ENCODE results near the gene GNB3. TPM values are rescaled to one million over a fixed set of nuclear protein-coding genes. Genes with fewer than 3 reads are reported as not detected.

GNB3 gene
- total and polyA plus RNA-seq, 2 of the 4 experiments (the other 2 are of a cell fraction), result 0.72 to 20.5 TPM

DNA sequence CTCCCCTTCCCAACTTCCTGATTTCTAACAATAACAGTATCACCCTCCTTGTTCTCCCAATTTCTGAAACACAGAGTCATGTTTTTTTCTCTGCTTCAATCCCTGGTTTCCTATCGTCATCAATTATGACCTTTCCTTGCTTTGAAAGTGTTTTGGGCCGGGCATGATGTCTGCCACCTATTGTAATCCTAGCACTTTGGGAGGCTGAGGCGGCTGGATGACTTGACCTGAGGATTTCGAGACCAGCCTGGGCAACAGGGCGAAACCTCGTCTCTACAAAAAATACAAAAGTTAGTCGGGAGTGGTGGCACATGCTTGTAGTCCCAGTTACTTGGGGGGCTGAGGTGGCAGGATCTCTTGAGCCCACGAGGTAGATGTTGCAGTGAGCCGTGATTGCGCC is 31.7 kb upstream of the GNB3 start:
- Histone ChIP-seq H2BK5ac (ENCODE audit: low read depth, low read length, poor library complexity, severe bottlenecking) (no peak overlapping the region), H3K9ac (ENCODE audit: low read depth, low read length) (no peak overlapping the region), H3K14ac (replicated peaks; ENCODE audit: low read depth, low read length) (no peak overlapping the region), H2BK20ac (ENCODE audit: low read depth, low read length) (no peak overlapping the region), H4K20me1 (ENCODE audit: insufficient read depth, low read length) (no peaks in the 10 kb centered on the region), H3K4me1 (ENCODE audit: control insufficient read depth, insufficient read depth, low read length) (no peaks in the 10 kb centered on the region), H2AK5ac (ENCODE audit: low read depth, low read length) (no peak overlapping the region), H3K36me3 (ENCODE audit: control insufficient read depth, insufficient read depth, low read length) (no peaks in the 10 kb centered on the region), H2BK15ac (ENCODE audit: low read depth, low read length) (no peak overlapping the region), H3K4ac (ENCODE audit: low read depth, low read length) (no peak overlapping the region), H3K27me3 (ENCODE audit: control insufficient read depth, insufficient read depth, low read length) (no peaks in the 10 kb centered on the region), H3K9me3 (ENCODE audit: control insufficient read depth, insufficient read depth, low read length) (no peaks in the 10 kb centered on the region), H3K18ac (ENCODE audit: low read depth, low read length) (no peak overlapping the region), H3K9me1 (ENCODE audit: insufficient read depth, low read length) (no peaks in the 10 kb centered on the region), H4K5ac (ENCODE audit: low read depth, low read length) (no peak overlapping the region), H2AFZ (replicated peaks; ENCODE audit: low read length, poor library complexity) (no peak overlapping the region), H3K56ac (ENCODE audit: extremely low read depth, insufficient read depth, low read length) (no peak overlapping the region), H2AK9ac (replicated peaks; ENCODE audit: low read depth, low read length, poor library complexity) (no peak overlapping the region), H3K4me2 (ENCODE audit: low read depth, low read length) (no peak overlapping the region), H2BK120ac (ENCODE audit: low read depth, low read length) (no peak overlapping the region), H3K23ac (ENCODE audit: low read depth, low read length) (0 out of 2 replicates have a peak overlapping the region, but pooled peaks have one; percentile 27), H3K79me1 (ENCODE audit: low read depth in 1 of 2, low read length in 2 of 2) (no peaks in the 10 kb centered on the region), H3K4me3 (ENCODE audit: insufficient read depth, low read depth, low read length) (no peak overlapping the region), H4K8ac (ENCODE audit: low read depth in 2 of 2, low read length in 2 of 2) (no peak overlapping the region), H3K27ac (ENCODE audit: insufficient read depth, low read length) (no peak overlapping the region), H4K91ac (ENCODE audit: insufficient read depth, low read depth, low read length) (no peak overlapping the region)
- in situ Hi-C loops (cut with MboI; ENCODE audit: low sequenced_read_pairs) (no loop called here), intact Hi-C loops (cut with micrococcal nuclease) (no loop called here), dilution Hi-C loops (cut with HindIII; ENCODE audit: low sequenced_read_pairs, unreplicated experiment) (no loop called here)
- DNase-seq (no peak), ATAC-seq (ENCODE audit: low read depth) (no peak)
- ChIA-PET CTCF (interaction anchor here (0.7 kb wide), 1 partner anchor 104 kb away, joined by 4 read pairs; no protein-coding TSS in a partner anchor), POLR2A (ENCODE audit: unreplicated experiment) (interaction anchor here (0.6 kb wide), 1 partner anchor 187 kb away, joined by 7 read pairs; no protein-coding TSS in a partner anchor)
- WGBS, 2 experiments (ENCODE audit: extremely low coverage in 2 of 2, insufficient read length in 1 of 2), result 42% methylated on average over 2 of the region's 10 CpGs; no CpG with 5 or more reads in 1 of the 2 experiments
- BruUV-seq (replicated peaks), result no TSS peak
- TF ChIP-seq CHD1 (IDR thresholded peaks at IDR 0.05; ENCODE audit: low read depth, low read length), result no peak
- no peak for TF ChIP-seq NFE2L2 (IDR thresholded peaks at IDR 0.05; ENCODE audit: low read depth, low read length)
- TF ChIP-seq SMC3 (IDR thresholded peaks at IDR 0.05; ENCODE audit: low read depth, low read length), result no peak
- no peak for TF ChIP-seq RCOR1 (IDR thresholded peaks at IDR 0.05; ENCODE audit: insufficient replicate concordance, low read length)
- TF ChIP-seq POLR2A (IDR thresholded peaks at IDR 0.05; ENCODE audit: low read depth, low read length), result no peak
- no peak for TF ChIP-seq ELK1 (IDR thresholded peaks at IDR 0.05; ENCODE audit: borderline replicate concordance, low read depth, low read length)
- no peak for TF ChIP-seq MAFK (IDR thresholded peaks at IDR 0.05; ENCODE audit: low read depth, low read length)
- no peak for TF ChIP-seq MAZ (IDR thresholded peaks at IDR 0.05; ENCODE audit: borderline replicate concordance, low read depth, low read length)
- TF ChIP-seq, protein P1, sequence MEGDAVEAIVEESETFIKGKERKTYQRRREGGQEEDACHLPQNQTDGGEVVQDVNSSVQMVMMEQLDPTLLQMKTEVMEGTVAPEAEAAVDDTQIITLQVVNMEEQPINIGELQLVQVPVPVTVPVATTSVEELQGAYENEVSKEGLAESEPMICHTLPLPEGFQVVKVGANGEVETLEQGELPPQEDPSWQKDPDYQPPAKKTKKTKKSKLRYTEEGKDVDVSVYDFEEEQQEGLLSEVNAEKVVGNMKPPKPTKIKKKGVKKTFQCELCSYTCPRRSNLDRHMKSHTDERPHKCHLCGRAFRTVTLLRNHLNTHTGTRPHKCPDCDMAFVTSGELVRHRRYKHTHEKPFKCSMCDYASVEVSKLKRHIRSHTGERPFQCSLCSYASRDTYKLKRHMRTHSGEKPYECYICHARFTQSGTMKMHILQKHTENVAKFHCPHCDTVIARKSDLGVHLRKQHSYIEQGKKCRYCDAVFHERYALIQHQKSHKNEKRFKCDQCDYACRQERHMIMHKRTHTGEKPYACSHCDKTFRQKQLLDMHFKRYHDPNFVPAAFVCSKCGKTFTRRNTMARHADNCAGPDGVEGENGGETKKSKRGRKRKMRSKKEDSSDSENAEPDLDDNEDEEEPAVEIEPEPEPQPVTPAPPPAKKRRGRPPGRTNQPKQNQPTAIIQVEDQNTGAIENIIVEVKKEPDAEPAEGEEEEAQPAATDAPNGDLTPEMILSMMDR (conservative IDR thresholded peaks at IDR 0.05; ENCODE audit: low read depth, low read length), result no peak
- TF ChIP-seq CEBPB (IDR thresholded peaks at IDR 0.05; ENCODE audit: low read depth, low read length), result no peak
- no peak for TF ChIP-seq FOS (IDR thresholded peaks at IDR 0.05; ENCODE audit: low read depth, low read length)
- no peak for TF ChIP-seq USF2 (IDR thresholded peaks at IDR 0.05; ENCODE audit: low read depth, low read length)
- no peak for TF ChIP-seq BHLHE40 (IDR thresholded peaks at IDR 0.05; ENCODE audit: low read depth, low read length)
- TF ChIP-seq MXI1 (IDR thresholded peaks at IDR 0.05; ENCODE audit: borderline replicate concordance, low read depth, low read length), result no peak
- TF ChIP-seq RFX5 (IDR thresholded peaks at IDR 0.05; ENCODE audit: low read depth, low read length), result no peak
- TF ChIP-seq RAD21 (IDR thresholded peaks at IDR 0.05; ENCODE audit: low read length), result no peak
